Stomach (tissue), 9 donors: ENCODE results near the gene TCAF2. TPM values are rescaled to one million over a fixed set of nuclear protein-coding genes. Genes with fewer than 3 reads are reported as not detected.
"Not testable (repeated sequence)": the region's sequence is repeated elsewhere in the genome, so short reads cannot be mapped to it uniquely, and the experiment has no call there.

Experiments used
- DNase-seq, 2 donors: peaks; one replicate each; pipeline versions ENCODE4 v3.0.0 to v3.0.0-alpha.2; 2013 to 2019
- H3K27ac ChIP-seq, 5 donors: fragments of 200-600 bp in 4 of 5; sonication (generic) in 4 of 5; one replicate each; pipeline ENCODE4 v1.5.1; 2013 to 2019; ENCODE audit warnings: mild to moderate bottlenecking in 1 of 5, moderate library complexity in 1 of 5
- H3K27me3 ChIP-seq, 3 donors: fragments of 200-600 bp; sonication (generic); one replicate each; pipeline ENCODE4 v1.5.1; 2017 to 2019; ENCODE audit warnings: mixed run types in 1 of 3
- H3K36me3 ChIP-seq, 4 donors: fragments of 200-600 bp; sonication (generic); 1 replicate in 3 of 4; 2 replicates in 1 of 4; pipeline ENCODE4 v1.5.1; 2016 to 2019
- H3K4me1 ChIP-seq, 4 donors: fragments of 200-600 bp; sonication (generic); one replicate each; pipeline ENCODE4 v1.5.1; 2016 to 2019
- H3K4me3 ChIP-seq, 4 donors: fragments of 200-600 bp; sonication (generic) in 3 of 4; one replicate each; pipeline ENCODE4 v1.5.1; 2016 to 2019; ENCODE audit warnings: mild to moderate bottlenecking in 1 of 4
- H3K9me3 ChIP-seq, 4 donors: fragments of 200-600 bp; sonication (generic); one replicate each; pipeline ENCODE4 v1.5.1; 2016 to 2019
- WGBS, 5 donors: extraction: QIAGEN DNeasy Blood & Tissue Kit in 3 of 5; methylation state at CpG; one replicate each; pipeline versions ENCODE4 v1.1.5 to v1.1.7; 2013 to 2018; 5-methylcytosine and 5-hydroxymethylcytosine counted together
- intact Hi-C: fragments of 100-400 bp; cut with DNase I; formaldehyde crosslinking; loops from one replicate; pipeline ENCODE4 v1.15.1; 2023; ENCODE audit warnings: low total_unique reads
- polyA plus RNA-seq, 3 donors: library from polyadenylated mRNA; stranded (reverse); fragments of 200-250 nt; gene quantifications; one replicate each; pipeline ENCODE4 v1.2.3, GENCODE V29; 2013
- total RNA-seq, 5 donors: library from RNA; depleted of rRNA; stranded (reverse); fragments of >200 nt; gene quantifications; one replicate each; pipeline versions ENCODE4 v1.1.0 to v1.2.3, GENCODE V29; 2014 to 2016
- TF ChIP-seq, protein P1 (sequence below), 7 experiments: fragments of 450-650 bp in 4 of 7; fragments of 200-600 bp in 3 of 7; sonication (generic) in 3 of 7; IDR thresholded peaks; one replicate each; pipeline ENCODE4 v1.5.1; 2016 to 2019; ENCODE audit warnings: antibody characterized with exemption in 7 of 7, control low read depth in 2 of 7, mild to moderate bottlenecking in 1 of 7
- donor health status: healthy with polysubstance abuse.
- donor health status: Bipolar disorder and iron deficiency.
- donor health status: healthy.

TCAF2 gene
- total and polyA plus RNA-seq, 8 donors = 0.87 to 3.5 (median 2.2) TPM; not detected in 2

DNA sequence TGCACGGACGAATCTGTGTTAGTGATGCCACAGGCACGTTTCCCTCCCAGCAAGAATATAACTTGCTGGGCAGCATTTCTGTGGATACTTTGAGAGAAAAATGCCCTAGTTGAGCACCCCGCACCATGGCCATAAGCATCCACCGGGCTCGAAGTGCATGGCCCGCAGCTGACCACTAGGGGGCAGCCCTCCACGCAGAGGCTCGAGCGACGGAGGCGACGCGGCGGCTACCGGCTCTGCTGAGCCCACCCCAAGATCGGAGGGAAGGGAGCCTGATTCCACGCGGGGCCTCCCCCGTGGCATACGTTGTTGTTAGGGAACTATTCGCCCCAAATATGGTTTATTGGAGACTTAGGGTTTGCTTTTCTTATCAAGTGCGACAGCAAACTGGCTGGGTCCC, 716 bp upstream of the TCAF2 start:
- H3K9me3 ChIP-seq, H3K36me3 ChIP-seq, H3K27me3 ChIP-seq, H3K4me1 ChIP-seq, intact Hi-C loops, DNase-seq: not testable (repeated sequence)
- Histone ChIP-seq H3K27ac (peak overlapping the region in 1 of 5 donors; percentile 57), H3K4me3 (peak overlapping the region in 1 of 4 donors; percentile 26)
- WGBS, 5 donors = 0% methylated on average over 13 of the region's 23 CpGs; no CpG with 5 or more reads in 4 of the 5 donors
- TF ChIP-seq, protein P1, sequence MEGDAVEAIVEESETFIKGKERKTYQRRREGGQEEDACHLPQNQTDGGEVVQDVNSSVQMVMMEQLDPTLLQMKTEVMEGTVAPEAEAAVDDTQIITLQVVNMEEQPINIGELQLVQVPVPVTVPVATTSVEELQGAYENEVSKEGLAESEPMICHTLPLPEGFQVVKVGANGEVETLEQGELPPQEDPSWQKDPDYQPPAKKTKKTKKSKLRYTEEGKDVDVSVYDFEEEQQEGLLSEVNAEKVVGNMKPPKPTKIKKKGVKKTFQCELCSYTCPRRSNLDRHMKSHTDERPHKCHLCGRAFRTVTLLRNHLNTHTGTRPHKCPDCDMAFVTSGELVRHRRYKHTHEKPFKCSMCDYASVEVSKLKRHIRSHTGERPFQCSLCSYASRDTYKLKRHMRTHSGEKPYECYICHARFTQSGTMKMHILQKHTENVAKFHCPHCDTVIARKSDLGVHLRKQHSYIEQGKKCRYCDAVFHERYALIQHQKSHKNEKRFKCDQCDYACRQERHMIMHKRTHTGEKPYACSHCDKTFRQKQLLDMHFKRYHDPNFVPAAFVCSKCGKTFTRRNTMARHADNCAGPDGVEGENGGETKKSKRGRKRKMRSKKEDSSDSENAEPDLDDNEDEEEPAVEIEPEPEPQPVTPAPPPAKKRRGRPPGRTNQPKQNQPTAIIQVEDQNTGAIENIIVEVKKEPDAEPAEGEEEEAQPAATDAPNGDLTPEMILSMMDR (IDR thresholded peaks at IDR 0.05) = peak in 2 of 7 experiments; percentile 10 to 26

DNA sequence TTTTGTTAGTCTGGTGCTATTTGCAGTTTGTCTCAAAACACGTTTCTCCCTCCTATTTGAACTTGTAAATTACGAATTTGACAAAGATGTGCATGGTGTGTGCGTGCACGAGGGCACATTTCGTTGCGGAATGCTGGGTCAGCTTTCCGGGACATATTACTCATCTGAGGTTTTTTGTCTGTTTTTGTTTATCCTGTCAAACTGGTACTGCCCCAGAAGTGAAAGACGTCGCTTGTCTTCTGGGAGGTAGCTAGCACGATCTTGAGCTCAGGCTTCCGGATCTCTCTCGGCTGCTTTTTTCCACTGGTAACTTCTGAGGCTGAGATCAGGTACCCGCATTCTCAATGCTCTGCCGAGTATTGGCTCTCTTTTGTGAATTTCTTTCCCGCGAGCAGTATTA, 401 bp downstream of the TCAF2 start:
- H3K9me3 ChIP-seq, DNase-seq: not testable (repeated sequence)
- peak overlapping the region in 1 of 5 donors; percentile 66 for H3K27ac ChIP-seq

DNA sequence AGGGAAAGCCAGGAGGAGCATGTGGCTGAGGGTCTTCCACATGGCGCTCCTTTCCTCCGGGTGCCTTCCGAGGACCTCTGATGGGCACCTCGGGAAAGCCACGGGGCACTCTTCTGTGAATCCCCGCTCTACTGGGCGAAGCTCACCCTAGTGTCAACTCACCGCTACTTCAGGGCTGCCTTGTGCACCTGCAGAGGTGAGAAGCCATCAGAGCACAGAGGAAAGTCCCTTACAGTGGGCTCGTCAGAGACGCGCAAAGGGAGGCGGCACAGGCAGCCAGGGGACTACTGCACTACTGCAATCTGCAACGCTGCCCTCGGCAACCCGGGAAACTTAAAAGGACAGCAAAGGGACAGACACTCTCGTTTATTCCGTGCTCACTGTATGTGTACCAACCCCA, 1.4 kb downstream of the TCAF2 start:
- H3K27me3 ChIP-seq, H3K9me3 ChIP-seq, H3K36me3 ChIP-seq, H3K27ac ChIP-seq, intact Hi-C loops, H3K4me3 ChIP-seq, DNase-seq, H3K4me1 ChIP-seq: not testable (repeated sequence)
- WGBS, 5 donors = no CpG with 5 or more reads among the region's 17 CpGs

More for the DNA sequence above, 401 bp downstream of the TCAF2 start:
- H3K4me3 ChIP-seq = peak overlapping the region in 2 of 4 donors; percentile 31 to 35
- H3K4me1 ChIP-seq, H3K27me3 ChIP-seq, H3K36me3 ChIP-seq, intact Hi-C loops: not testable (repeated sequence)
- no CpG with 5 or more reads among the region's 16 CpGs for WGBS, 5 donors

DNA sequence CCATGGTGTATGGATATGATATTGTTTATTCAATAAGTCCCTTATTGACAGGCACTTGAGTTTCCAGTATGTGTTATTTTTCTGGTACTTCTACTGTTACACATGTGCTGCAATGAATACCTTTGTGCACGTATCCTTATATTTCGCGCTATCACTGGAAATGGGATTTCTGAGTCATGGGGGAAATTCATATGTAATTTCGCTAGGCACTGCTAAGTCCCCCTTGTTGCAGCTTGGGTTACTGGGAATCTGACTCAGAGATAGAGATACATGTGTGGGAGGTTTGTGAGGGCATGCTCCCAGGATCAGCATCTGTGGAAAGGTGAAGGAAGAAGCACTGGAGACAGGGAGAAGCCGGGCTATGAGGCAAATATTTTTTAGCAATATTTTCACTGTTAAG, 9.9 kb downstream of the TCAF2 start:
- H3K4me3 ChIP-seq, H3K27me3 ChIP-seq, H3K36me3 ChIP-seq, H3K27ac ChIP-seq, intact Hi-C loops, H3K4me1 ChIP-seq, DNase-seq, H3K9me3 ChIP-seq: not testable (repeated sequence)
- WGBS, 5 donors = no CpG with 5 or more reads among the region's 5 CpGs

DNA sequence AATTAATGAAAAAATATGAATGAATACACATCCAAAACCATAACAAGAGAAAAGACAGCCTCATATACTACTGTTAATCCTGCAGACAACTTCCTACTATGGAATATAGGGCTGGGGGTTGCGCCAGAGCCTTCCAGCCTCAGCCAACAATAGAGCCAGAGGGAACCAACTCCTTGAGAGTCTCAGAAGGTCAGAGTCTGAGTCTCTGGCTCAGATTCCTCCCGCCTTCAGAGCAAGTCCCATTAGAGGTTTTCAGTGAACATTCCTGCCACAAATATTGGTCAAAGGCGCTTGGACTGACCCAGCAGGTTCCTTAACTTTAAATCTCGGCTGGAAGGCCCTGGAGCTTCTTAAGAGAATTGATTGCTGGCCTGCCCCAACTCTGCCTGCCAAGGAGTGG, 11.7 kb downstream of the TCAF2 start:
- H3K4me3 ChIP-seq, H3K4me1 ChIP-seq, H3K36me3 ChIP-seq, H3K9me3 ChIP-seq, H3K27me3 ChIP-seq, DNase-seq, H3K27ac ChIP-seq, intact Hi-C loops: not testable (repeated sequence)
- WGBS, 5 donors = no CpG with 5 or more reads among the region's 4 CpGs

DNA sequence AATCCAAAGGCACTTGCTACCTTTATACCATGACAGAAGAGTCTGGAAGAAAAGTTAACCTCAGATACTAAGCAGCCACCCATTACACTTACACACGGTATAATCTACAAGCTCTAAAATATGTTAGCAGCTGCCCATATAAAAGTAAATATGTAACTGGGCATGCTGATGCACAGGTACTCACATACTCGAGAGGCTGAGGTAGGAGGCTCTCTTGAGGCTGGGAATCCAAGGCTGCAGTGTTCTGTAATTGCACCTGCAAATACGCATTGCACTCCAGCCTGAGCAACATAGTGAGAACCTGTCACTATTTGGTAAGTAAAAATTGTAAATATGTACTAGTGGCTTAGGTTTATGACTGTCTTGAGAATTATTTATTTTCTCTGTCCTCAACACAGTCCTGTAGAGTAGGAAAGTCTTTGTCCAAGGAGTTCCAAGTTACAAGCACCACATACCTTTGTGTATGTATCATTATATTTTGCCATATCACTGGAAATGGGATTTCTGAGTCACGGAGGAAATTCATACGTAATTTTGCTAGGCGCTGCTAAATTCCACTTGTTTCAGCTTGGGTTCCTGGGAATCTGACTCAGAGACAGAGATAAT, 12.3 kb downstream of the TCAF2 start:
- WGBS, 5 donors = no CpG with 5 or more reads among the region's 6 CpGs
- H3K27ac ChIP-seq, DNase-seq, H3K9me3 ChIP-seq, H3K4me3 ChIP-seq, H3K36me3 ChIP-seq, intact Hi-C loops, H3K4me1 ChIP-seq, H3K27me3 ChIP-seq: not testable (repeated sequence)

DNA sequence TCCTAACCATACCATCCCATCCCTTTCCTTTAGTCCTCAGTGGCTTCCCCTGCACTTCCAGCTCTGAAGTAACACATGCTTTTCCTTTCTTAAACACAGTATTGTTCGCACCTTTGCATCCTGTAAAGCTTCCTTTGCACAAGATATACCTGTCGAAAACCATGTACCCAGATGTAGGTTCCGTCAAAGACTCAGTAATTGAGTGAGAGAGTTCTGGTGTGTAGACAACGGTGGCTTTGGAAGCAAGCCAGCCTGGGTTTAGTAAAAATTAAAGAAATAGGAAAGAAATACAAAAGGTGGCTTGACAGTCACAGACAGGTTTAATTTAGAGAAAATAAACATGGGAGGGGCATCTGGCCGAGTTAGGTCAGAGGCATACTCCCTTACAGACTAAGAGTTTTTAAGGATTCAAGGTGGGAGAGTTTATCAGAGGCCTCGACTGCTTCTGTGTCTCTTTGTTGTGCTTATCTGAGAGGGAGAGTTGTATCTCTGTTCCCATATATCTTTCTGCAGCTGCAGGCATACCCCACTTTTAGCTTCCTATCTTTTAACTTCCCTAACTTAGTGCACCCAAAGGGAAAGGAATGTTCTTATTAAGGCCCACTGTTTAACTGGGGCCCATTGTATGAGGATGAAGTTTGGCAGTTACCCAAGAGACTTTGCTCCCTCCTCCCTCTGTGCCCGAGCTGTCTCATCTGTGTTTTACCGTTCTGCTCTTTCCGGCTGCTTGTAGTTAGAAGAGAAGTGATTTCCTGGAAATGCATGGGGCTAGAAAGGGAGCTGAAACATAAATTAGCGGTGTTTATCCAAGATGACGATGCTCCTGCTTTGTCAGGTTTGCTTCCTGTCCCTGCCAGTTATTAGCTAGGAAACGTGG, 14.8 kb downstream of the TCAF2 start:
- H3K4me3 ChIP-seq, H3K36me3 ChIP-seq, H3K27me3 ChIP-seq, intact Hi-C loops, H3K4me1 ChIP-seq, H3K27ac ChIP-seq, DNase-seq, H3K9me3 ChIP-seq: not testable (repeated sequence)
- no CpG with 5 or more reads among the region's 12 CpGs for WGBS, 5 donors

DNA sequence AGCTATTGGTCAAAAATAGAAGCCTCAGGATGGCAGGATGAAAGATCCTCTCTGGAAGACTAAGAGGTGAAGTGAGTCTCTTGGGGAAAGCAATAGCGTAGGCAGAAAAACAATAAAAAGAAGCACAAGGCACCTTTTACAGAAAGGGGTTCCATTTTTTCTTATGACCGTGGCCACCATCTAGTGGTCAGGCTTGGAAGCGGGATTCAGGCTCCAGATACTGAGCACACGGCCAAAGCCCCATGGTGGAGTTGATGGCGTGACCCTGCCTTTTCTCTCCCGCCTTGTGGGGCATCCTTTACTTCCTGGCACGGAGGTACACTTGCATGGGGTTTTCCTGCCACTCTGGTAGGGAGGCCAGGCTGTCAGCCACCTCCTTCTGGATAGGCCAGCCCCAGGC, 18.6 kb downstream of the TCAF2 start:
- H3K27ac ChIP-seq, intact Hi-C loops, H3K36me3 ChIP-seq, DNase-seq, H3K9me3 ChIP-seq, H3K4me3 ChIP-seq, H3K4me1 ChIP-seq, H3K27me3 ChIP-seq: not testable (repeated sequence)
- no CpG with 5 or more reads among the region's 7 CpGs for WGBS, 5 donors

DNA sequence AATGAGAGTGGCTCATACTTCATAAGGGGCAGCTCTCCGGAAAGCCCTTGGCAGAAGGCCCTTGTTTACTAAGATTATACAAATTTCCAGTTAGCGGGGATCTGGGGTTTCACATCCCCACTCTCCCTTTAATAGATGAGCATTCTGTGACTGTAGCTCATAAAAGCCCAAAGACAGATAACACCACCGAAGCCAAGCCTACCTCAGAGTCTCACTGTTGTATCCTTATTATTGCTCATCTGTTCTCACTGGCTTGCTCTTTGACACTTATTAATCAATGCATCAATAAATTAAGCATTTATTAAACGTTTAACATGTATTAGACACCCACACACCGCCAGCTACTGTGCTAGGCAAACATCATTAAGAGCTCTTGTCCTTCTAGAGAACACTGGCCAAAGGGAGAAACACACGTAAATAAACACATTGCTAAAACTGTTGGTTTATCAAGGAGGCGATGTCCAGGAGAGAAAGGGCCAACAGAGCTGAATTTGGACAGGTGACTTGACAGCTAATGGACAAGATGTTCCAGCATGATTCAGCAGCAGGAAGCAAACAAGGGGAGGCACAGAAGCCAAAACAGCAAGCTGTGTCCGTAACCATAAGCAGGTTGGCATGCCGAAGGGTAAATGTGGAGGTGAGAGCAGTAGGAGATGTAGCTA, 19.9 kb downstream of the TCAF2 start:
- 20 to 85% (median 49%) methylated on average over 1 to 2 of the region's 9 CpGs; no CpG with 5 or more reads in 1 of the 5 donors for WGBS, 5 donors
- H3K27ac ChIP-seq, intact Hi-C loops: not testable (repeated sequence)

DNA sequence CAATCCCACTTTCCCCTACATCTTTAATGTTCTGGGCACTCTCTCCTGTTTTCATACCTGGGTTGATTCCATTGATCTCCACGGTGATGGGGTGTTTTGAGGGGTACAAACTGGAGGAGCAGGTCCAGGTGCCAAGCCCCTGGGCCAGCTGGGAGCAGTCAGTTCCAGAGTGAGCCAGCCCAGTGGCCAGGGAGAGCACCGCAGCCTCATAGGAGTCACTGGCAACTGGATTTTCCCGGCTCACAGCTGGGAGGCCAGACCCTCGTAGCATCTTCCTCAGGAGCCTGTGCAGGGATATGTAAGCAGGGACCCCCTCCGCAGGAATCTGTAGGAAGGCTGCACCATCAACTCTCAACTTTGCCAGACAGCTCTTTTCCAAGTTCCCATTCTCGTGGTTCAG, 25.8 kb downstream of the TCAF2 start:
- no CpG with 5 or more reads among the region's 6 CpGs for WGBS, 5 donors
- H3K9me3 ChIP-seq, DNase-seq, H3K4me1 ChIP-seq, H3K4me3 ChIP-seq, intact Hi-C loops, H3K27me3 ChIP-seq, H3K27ac ChIP-seq, H3K36me3 ChIP-seq: not testable (repeated sequence)

More for the DNA sequence above, 19.9 kb downstream of the TCAF2 start:
- H3K27me3 ChIP-seq, H3K9me3 ChIP-seq, DNase-seq, H3K36me3 ChIP-seq, H3K4me3 ChIP-seq, H3K4me1 ChIP-seq: not testable (repeated sequence)

DNA sequence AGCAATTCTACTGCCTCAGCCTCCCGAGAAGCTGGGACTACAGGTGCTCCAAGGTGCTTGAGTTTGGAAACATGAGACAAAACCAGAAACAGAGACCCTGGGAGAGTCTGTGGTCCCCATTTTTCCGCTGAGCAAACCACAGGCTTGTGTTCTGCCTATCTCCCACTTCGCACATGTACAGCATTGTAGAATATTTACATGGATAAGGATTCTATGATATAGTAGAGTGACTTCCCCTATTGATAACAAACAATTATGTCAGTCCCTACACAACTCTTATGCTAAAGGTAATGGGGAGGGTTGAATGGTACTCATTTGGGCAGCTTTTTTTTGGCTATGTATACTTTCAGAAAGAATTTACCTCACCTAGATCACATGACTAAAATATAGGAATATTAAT, 29.1 kb downstream of the TCAF2 start:
- intact Hi-C loops, H3K27me3 ChIP-seq, H3K4me3 ChIP-seq, H3K36me3 ChIP-seq, H3K4me1 ChIP-seq, H3K9me3 ChIP-seq, H3K27ac ChIP-seq, DNase-seq: not testable (repeated sequence)
- WGBS, 5 donors = 62 to 100% methylated on average over 1 to 2 of the region's 3 CpGs; no CpG with 5 or more reads in 3 of the 5 donors
